Measurements from ENCODE around the gene CES5A.
"Not testable (repeated sequence)": the region's sequence is repeated elsewhere in the genome, so short reads cannot be mapped to it uniquely, and the experiment has no call there.

Gene CES5A

GRCh38 chr16:55876854-55877253 lies 1.7 kb upstream of the CES5A start:
- TF ChIP-seq CTCF (IDR thresholded peaks at IDR 0.05): no peak
- no peak overlapping the region for H3K4me3 ChIP-seq
- no peak for DNase-seq (ENCODE audit: low spot score)
- no peak overlapping the region for H3K27ac ChIP-seq

GRCh38 chr16:55873122-55873521 lies 2.1 kb downstream of the CES5A start:
- no peak overlapping the region for H3K4me3 ChIP-seq
- no peak for DNase-seq (ENCODE audit: low spot score)
- TF ChIP-seq CTCF (IDR thresholded peaks at IDR 0.05): no peak
- H3K27ac ChIP-seq: no peak overlapping the region

- no peak for DNase-seq (ENCODE audit: low spot score)
- TF ChIP-seq CTCF (IDR thresholded peaks at IDR 0.05): no peak
- Histone ChIP-seq H3K27ac (no peak overlapping the region), H3K4me3 (no peak overlapping the region)
These were observed 3.0 kb downstream of the CES5A start for GRCh38 chr16:55872130-55872529.

- Histone ChIP-seq H3K4me3 (no peak overlapping the region), H3K27ac (no peak overlapping the region)
- no peak for TF ChIP-seq CTCF (IDR thresholded peaks at IDR 0.05)
- DNase-seq (ENCODE audit: low spot score): no peak
These were observed 3.6 kb downstream of the CES5A start for GRCh38 chr16:55871411-55872038.

GRCh38 chr16:55868980-55869379 lies 6.2 kb downstream of the CES5A start:
- Histone ChIP-seq H3K4me3 (no peak overlapping the region), H3K27ac (no peak overlapping the region)
- DNase-seq (ENCODE audit: low spot score): no peak
- no peak for TF ChIP-seq CTCF (IDR thresholded peaks at IDR 0.05)

GRCh38 chr16:55868137-55868536 lies 7.0 kb downstream of the CES5A start:
- DNase-seq (ENCODE audit: low spot score): no peak
- no peak for TF ChIP-seq CTCF (IDR thresholded peaks at IDR 0.05)
- no peak overlapping the region for H3K27ac ChIP-seq
- H3K4me3 ChIP-seq: no peak overlapping the region

GRCh38 chr16:55861288-55861687 lies 13.9 kb downstream of the CES5A start:
- Histone ChIP-seq H3K27ac (no peak overlapping the region), H3K4me3 (no peak overlapping the region)
- no peak for DNase-seq (ENCODE audit: low spot score)
- TF ChIP-seq CTCF (IDR thresholded peaks at IDR 0.05): no peak

GRCh38 chr16:55857650-55858049 lies 17.5 kb downstream of the CES5A start:
- H3K27ac ChIP-seq; DNase-seq (ENCODE audit: low spot score); H3K4me3 ChIP-seq: not testable (repeated sequence)

Measured in coronary artery (tissue), 2 donors.